ENCODE measurements around the gene OR6K2. TPM values are rescaled to one million over a fixed set of nuclear protein-coding genes. Genes with fewer than 3 reads are reported as not detected.

Gene OR6K2
- total RNA-seq (2022; extraction: Qiagen RNA extraction; ENCODE audit: low read depth), result not detected in 5 replicates

GRCh38 chr1:158700552-158700951 lies at the start of gene OR6K2:
Gene OR6K2 (minus strand): TSS chr1:158700652. CDS start chr1:158700652, 0 bp downstream.

GRCh38 chr1:158720620-158721019 lies 20.2 kb upstream of the OR6K2 start, which contains the start of gene OR6K3:
Gene OR6K3 (minus strand): TSS chr1:158720720. CDS start chr1:158718115, 2,605 bp downstream.

GRCh38 chr1:158686111-158687009 lies 14.1 kb downstream of the OR6K2 start, which contains the start of gene SPTA1:
Gene SPTA1 (minus strand): TSS chr1:158686715. CDS start chr1:158686517, 198 bp downstream.

Other genes with a start within 250 kb of the OR6K2 start
- gene OR10K1, start 238.8 kb downstream of the OR6K2 start, total RNA-seq (2022; extraction: Qiagen RNA extraction; ENCODE audit: low read depth), result not detected in 5 replicates
- gene OR10R2, start 228.4 kb downstream of the OR6K2 start, total RNA-seq (2022; extraction: Qiagen RNA extraction; ENCODE audit: low read depth), result not detected in 5 replicates
- gene OR6Y1, start 146.2 kb downstream of the OR6K2 start, total RNA-seq (2022; extraction: Qiagen RNA extraction; ENCODE audit: low read depth), result not detected in 5 replicates
- not detected in 5 replicates for gene OR6P1, start 130.1 kb downstream of the OR6K2 start, total RNA-seq (2022; extraction: Qiagen RNA extraction; ENCODE audit: low read depth)
- not detected in 5 replicates for gene OR10X1, start 120.8 kb downstream of the OR6K2 start, total RNA-seq (2022; extraction: Qiagen RNA extraction; ENCODE audit: low read depth)
- not detected in 5 replicates for gene OR10Z1, start 95.4 kb downstream of the OR6K2 start, total RNA-seq (2022; extraction: Qiagen RNA extraction; ENCODE audit: low read depth)
- not detected in 5 replicates for gene SPTA1, start 13.9 kb downstream of the OR6K2 start, total RNA-seq (2022; extraction: Qiagen RNA extraction; ENCODE audit: low read depth)
- not detected in 5 replicates for gene OR6K3, start 20.1 kb upstream of the OR6K2 start, total RNA-seq (2022; extraction: Qiagen RNA extraction; ENCODE audit: low read depth)
- gene OR6K6, start 54.1 kb upstream of the OR6K2 start, total RNA-seq (2022; extraction: Qiagen RNA extraction; ENCODE audit: low read depth), result not detected in 5 replicates
- gene OR6N1, start 71.5 kb upstream of the OR6K2 start, total RNA-seq (2022; extraction: Qiagen RNA extraction; ENCODE audit: low read depth), result not detected in 5 replicates
- not detected in 5 replicates for gene OR6N2, start 80.6 kb upstream of the OR6K2 start, total RNA-seq (2022; extraction: Qiagen RNA extraction; ENCODE audit: low read depth)
- not detected in 5 replicates for gene MNDA, start 130.7 kb upstream of the OR6K2 start, total RNA-seq (2022; extraction: Qiagen RNA extraction; ENCODE audit: low read depth)
- gene PYHIN1, start 230.9 kb upstream of the OR6K2 start, total RNA-seq (2022; extraction: Qiagen RNA extraction; ENCODE audit: low read depth), result not detected in 5 replicates